Jurkat, Clone E6-1 (cell line): ENCODE data around the gene ISY1.
"Not testable (repeated sequence)": the region's sequence is repeated elsewhere in the genome, so short reads cannot be mapped to it uniquely, and the experiment has no call there.

Experiments
- DNase-seq: peaks from one replicate; pipeline ENCODE4 v3.0.0-alpha.2; 2011; ENCODE audit warnings: low read depth, low spot score
- H3K4me3 ChIP-seq: 2 replicates; pipeline ENCODE4 v1.5.1; 2011; ENCODE audit warnings: mild to moderate bottlenecking, low read length, control low read depth, moderate library complexity

The ISY1 gene

GRCh38 chr3:129103296-129103695, 57.6 kb downstream of the ISY1 start:
- no peak overlapping the region for H3K4me3 ChIP-seq
- DNase-seq = no peak

GRCh38 chr3:129101370-129102138, 59.3 kb downstream of the ISY1 start:
- DNase-seq = no peak
- no peak overlapping the region for H3K4me3 ChIP-seq

GRCh38 chr3:129100274-129100673, 60.6 kb downstream of the ISY1 start:
- no peak overlapping the region for H3K4me3 ChIP-seq
- DNase-seq = no peak

GRCh38 chr3:129095285-129095684, 65.6 kb downstream of the ISY1 start:
- DNase-seq = no peak
- H3K4me3 ChIP-seq = no peak overlapping the region

- DNase-seq, H3K4me3 ChIP-seq: not testable (repeated sequence)
These were observed 72.6 kb downstream of the ISY1 start for GRCh38 chr3:129088312-129088711.

- DNase-seq = not testable (repeated sequence)
These were observed 73.0 kb downstream of the ISY1 start for GRCh38 chr3:129087904-129088303.

GRCh38 chr3:129087138-129087702, 73.6 kb downstream of the ISY1 start:
- H3K4me3 ChIP-seq = no peak overlapping the region
- DNase-seq = no peak

More at GRCh38 chr3:129087904-129088303, 73.0 kb downstream of the ISY1 start:
- not testable (repeated sequence) for H3K4me3 ChIP-seq

GRCh38 chr3:129085818-129086217, 75.0 kb downstream of the ISY1 start:
- DNase-seq = no peak
- no peak overlapping the region for H3K4me3 ChIP-seq

GRCh38 chr3:129085165-129085715, 75.6 kb downstream of the ISY1 start:
- no peak for DNase-seq
- no peak overlapping the region for H3K4me3 ChIP-seq

GRCh38 chr3:129084501-129084900, 76.4 kb downstream of the ISY1 start:
- no peak overlapping the region for H3K4me3 ChIP-seq
- DNase-seq = no peak

- no peak overlapping the region for H3K4me3 ChIP-seq
- no peak for DNase-seq
These were observed 78.8 kb downstream of the ISY1 start for GRCh38 chr3:129082026-129082425.

GRCh38 chr3:129081503-129081902, 79.4 kb downstream of the ISY1 start:
- H3K4me3 ChIP-seq = no peak overlapping the region
- no peak for DNase-seq

- DNase-seq = no peak
- no peak overlapping the region for H3K4me3 ChIP-seq
These were observed 82.4 kb downstream of the ISY1 start for GRCh38 chr3:129078510-129078909.
